HepG2 (cell line): ENCODE results near the gene PCDH12. TPM values are rescaled to one million over a fixed set of nuclear protein-coding genes. Genes with fewer than 3 reads are reported as not detected.

Experiments used
- ATAC-seq: fragments of 200-7000 bp; cut with Tn5 transposase; 3 replicates; pipeline ENCODE4 v1.9.1; 2020; ENCODE audit warnings: mild to moderate bottlenecking, moderate library complexity
- BruUV-seq: library from RNA; stranded (reverse); fragments of 400-500 nt; replicated peaks from 2 replicates; lab custom pipeline; 2021; lab: Mats Ljungman, UMichigan
- CTCF ChIA-PET: fragments of 300-600 bp; formaldehyde crosslinking; extraction: SDS; loops from one replicate; lab custom pipeline; 2021; ENCODE audit warnings: low total read pairs, inconsistent platforms, low intra/inter-chr PET ratio; lab: Yijun Ruan, JAX
- POLR2A ChIA-PET: fragments of 350-600 bp; sonication (Branson Sonifier 250); formaldehyde crosslinking; loops from one replicate; lab custom pipeline; 2020; ENCODE audit warnings: antibody characterized with exemption, inconsistent platforms; lab: Yijun Ruan, JAX
- DNase-seq: peaks from one replicate; pipeline ENCODE4 v3.0.0-alpha.2; 2015; ENCODE audit warnings: low spot score
- FAIRE-seq: peaks from 3 replicates; lab custom pipeline; 2011; peaks lifted over from hg19 to GRCh38; lab: Jason Lieb, UNC
- H2AFZ ChIP-seq: one replicate; pipeline ENCODE4 v1.6.1; 2011; ENCODE audit warnings: low read length, inconsistent platforms
- H3K27ac ChIP-seq: fragments of 300-600 bp; 3 replicates; pipeline ENCODE4 v1.8.0; 2011; ENCODE audit warnings: mixed run types, mild to moderate bottlenecking, mixed read lengths, low read length, inconsistent platforms; ENCODE audit not compliant: insufficient read depth; ENCODE audit errors: extremely low read length
- H3K27me3 ChIP-seq, 2 experiments: fragments of 200-600 bp in 1 of 2; 2 replicates in 1 of 2; 3 replicates in 1 of 2; pipeline versions ENCODE4 v1.6.0 to v1.8.0; 2011; ENCODE audit warnings: low read length in 2 of 2, mild to moderate bottlenecking in 2 of 2, moderate library complexity in 2 of 2, inconsistent platforms in 1 of 2; ENCODE audit not compliant: insufficient read depth in 2 of 2, control insufficient read depth in 1 of 2
- H3K36me3 ChIP-seq, 2 experiments: fragments of 200-600 bp in 1 of 2; replicated peaks in 1 of 2; 2 replicates in 1 of 2; 3 replicates in 1 of 2; pipeline versions ENCODE4 v1.5.1 to v1.8.0; 2011; ENCODE audit warnings: low read length in 2 of 2, inconsistent platforms in 1 of 2; ENCODE audit not compliant: insufficient read depth in 2 of 2, control insufficient read depth in 1 of 2
- H3K4me1 ChIP-seq: 2 replicates; pipeline ENCODE4 v1.5.1; 2012; ENCODE audit warnings: low read length, inconsistent platforms; ENCODE audit not compliant: insufficient read depth
- H3K4me2 ChIP-seq: 2 replicates; pipeline ENCODE4 v1.6.0; 2011; ENCODE audit warnings: low read depth, low read length, inconsistent platforms
- H3K4me3 ChIP-seq, 3 experiments: fragments of 200-600 bp in 1 of 3; sonication (generic), shearing (Covaris generic) in 1 of 3; replicated peaks in 1 of 3; 2 replicates each; pipeline ENCODE4 v1.5.1; 2011 to 2016; ENCODE audit warnings: low read length in 3 of 3, inconsistent platforms in 2 of 3, low read depth in 2 of 3, mild to moderate bottlenecking in 2 of 3, control low read depth in 1 of 3, mixed read lengths in 1 of 3; ENCODE audit not compliant: insufficient read depth in 1 of 3
- H3K79me2 ChIP-seq: one replicate; pipeline ENCODE4 v1.6.1; 2011; ENCODE audit warnings: low read length, inconsistent platforms; ENCODE audit not compliant: insufficient read depth
- H3K9ac ChIP-seq: 2 replicates; pipeline ENCODE4 v1.6.0; 2011; ENCODE audit warnings: mild to moderate bottlenecking, low read depth, low read length, inconsistent platforms; ENCODE audit not compliant: insufficient read depth
- H3K9me3 ChIP-seq: 2 replicates; pipeline ENCODE4 v1.5.1; 2012; ENCODE audit warnings: mild to moderate bottlenecking, low read length
- H4K20me1 ChIP-seq: 2 replicates; pipeline ENCODE4 v1.6.0; 2011; ENCODE audit warnings: inconsistent platforms, mild to moderate bottlenecking, low read length, moderate library complexity; ENCODE audit not compliant: insufficient read depth
- ATF2 ChIP-seq: sonication (generic); formaldehyde crosslinking; IDR thresholded peaks from 2 replicates; pipeline ENCODE4 v1.4.0; 2020; ENCODE audit warnings: missing genetic modification reagents
- POGZ ChIP-seq: sonication (generic); formaldehyde crosslinking; IDR thresholded peaks from 2 replicates; pipeline ENCODE4 v1.4.0; 2020; ENCODE audit warnings: mild to moderate bottlenecking, missing genetic modification reagents
- PRMT3 ChIP-seq: sonication (generic); formaldehyde crosslinking; IDR thresholded peaks from 2 replicates; pipeline ENCODE4 v1.8.1; 2022; ENCODE audit warnings: low read depth, mild to moderate bottlenecking, moderate library complexity, missing genetic modification reagents, borderline replicate concordance
- PTBP1 ChIP-seq: fragments of 200-400 bp; formaldehyde crosslinking; IDR thresholded peaks from 2 replicates; pipeline ENCODE4 v1.6.1; 2018; ENCODE audit warnings: low read length, low read depth; ENCODE audit not compliant: poor library complexity, severe bottlenecking
- SMYD3 ChIP-seq: sonication (generic); formaldehyde crosslinking; IDR thresholded peaks from 2 replicates; pipeline ENCODE4 v1.8.1; 2023; ENCODE audit warnings: mild to moderate bottlenecking, missing genetic modification reagents
- ZBTB10 ChIP-seq: sonication (generic); formaldehyde crosslinking; IDR thresholded peaks from 2 replicates; pipeline ENCODE4 v1.4.0; 2020; ENCODE audit warnings: missing genetic modification reagents, borderline replicate concordance
- ZNF547 ChIP-seq: sonication (generic); formaldehyde crosslinking; IDR thresholded peaks from 2 replicates; pipeline ENCODE4 v1.5.1; 2020; ENCODE audit warnings: mild to moderate bottlenecking, missing genetic modification reagents
- ZNF660 ChIP-seq: sonication (generic); formaldehyde crosslinking; IDR thresholded peaks from 2 replicates; pipeline ENCODE4 v1.5.1; 2020; ENCODE audit warnings: mild to moderate bottlenecking, low read depth, missing genetic modification reagents, borderline replicate concordance
- ZNF788 ChIP-seq: sonication (generic); formaldehyde crosslinking; IDR thresholded peaks from 2 replicates; pipeline ENCODE4 v1.5.0; 2020; ENCODE audit warnings: mild to moderate bottlenecking, missing genetic modification reagents, borderline replicate concordance
- WGBS: methylation state at CpG from one replicate; pipeline ENCODE4 v1.1.6; 2017; ENCODE audit warnings: low lambda C conversion rate; 5-methylcytosine and 5-hydroxymethylcytosine counted together
- in situ Hi-C: cut with HindIII; loops from 2 replicates; pipeline ENCODE4 v1.10.0; 2017; ENCODE audit warnings: low pct_unique_long_range_greater_than_20kb; ENCODE audit not compliant: extremely low pct_ligation_motif_present
- intact Hi-C: fragments of 100-400 bp; cut with micrococcal nuclease; formaldehyde crosslinking; loops from one replicate; pipeline ENCODE4 v1.10.0; 2022; ENCODE audit not compliant: unreplicated experiment
- polyA plus RNA-seq, 8 experiments: library from polyadenylated mRNA; depleted of rRNA in 3 of 8; stranded (reverse) in 7 of 8; unstranded in 1 of 8; fragments of >200 nt; fragmentation: Illumina TruSeq in 4 of 8; extraction: Trizol in 4 of 8; gene quantifications; 2 replicates each; pipeline versions ENCODE4 v1.2.1 to v1.2.3, GENCODE V29; 2011 to 2016; ENCODE audit warnings: low read depth in 4 of 8, missing spikeins in 1 of 8, mixed read lengths in 1 of 8; ENCODE audit not compliant: insufficient read depth in 1 of 8
- total RNA-seq, 5 experiments: library from RNA; depleted of rRNA; stranded (reverse); fragments of >200 nt; fragmentation: Illumina TruSeq; extraction: Trizol; gene quantifications; 2 replicates each; pipeline ENCODE4 v1.2.3, GENCODE V29; 2016; ENCODE audit warnings: low read depth in 1 of 5

PCDH12 gene
- total and polyA plus RNA-seq, 2 of the 13 experiments (the other 11 are each of a cell fraction or from before 2014, with no cell fraction given) = not detected

- no peak for TF ChIP-seq SMYD3 (CRISPR knock-in tag)
- TF ChIP-seq PRMT3 (CRISPR knock-in tag) = no peak
- no peak for TF ChIP-seq ZNF788
Observed at GRCh38 chr5:141910271-141910673, 47.7 kb downstream of the PCDH12 start (continued).

- ATAC-seq = no peak
- Histone ChIP-seq H3K27ac (no peak overlapping the region), H3K4me2 (no peak overlapping the region), H4K20me1 (no peaks in the 10 kb centered on the region), H3K9ac (no peak overlapping the region), H3K27me3 (peaks cover 0 to 11% of the 10 kb centered on the region in 2 experiments; a peak in 2 of 5 replicates), H3K4me1 (peaks cover 7% of the 10 kb centered on the region; the same call in 1 of the 2 replicates), H3K4me3 (no peak overlapping the region), H3K9me3 (no peaks in the 10 kb centered on the region), H3K36me3 (no peaks in the 10 kb centered on the region), H2AFZ (no peak overlapping the region), H3K79me2 (no peaks in the 10 kb centered on the region)
- ChIA-PET CTCF (no interaction called here), POLR2A (no interaction called here)
- WGBS = 31% methylated on average over 4 of the region's 4 CpGs
- FAIRE-seq = no peak
- DNase-seq = no peak
- TF ChIP-seq ZBTB10 (CRISPR knock-in tag) = no peak
- no peak for TF ChIP-seq ZNF547 (CRISPR knock-in tag)
- TF ChIP-seq PTBP1 = no peak
- no peak for TF ChIP-seq POGZ (CRISPR knock-in tag)
- no peak for TF ChIP-seq ZNF660 (CRISPR knock-in tag)
- TF ChIP-seq ATF2 (CRISPR knock-in tag) = no peak
- no TSS peak for BruUV-seq
- in situ Hi-C loops = no loop called here
- intact Hi-C loops = no loop called here
Observed at GRCh38 chr5:141909212-141909611, 48.8 kb downstream of the PCDH12 start.
